ENCODE results near the gene PPP2R5C.
"Not testable (repeated sequence)": the region's sequence is repeated elsewhere in the genome, so short reads cannot be mapped to it uniquely, and the experiment has no call there.

GRCh38 chr14:101806252-101806651 is 44.7 kb downstream of the PPP2R5C start:
- TF ChIP-seq CTCF (IDR thresholded peaks at IDR 0.05; ENCODE audit: borderline replicate concordance, extremely low read depth, low read length, poor library complexity, severe bottlenecking); EZH2 (IDR thresholded peaks at IDR 0.05; ENCODE audit: borderline replicate concordance, low read depth, low read length, severe bottlenecking): not testable (repeated sequence)

Data from DND-41 (cell line).